ENCODE measurements around the gene MS4A15.
A peak's percentile ranks its signal among the peaks of the same experiment; 100 is the strongest.
"Not testable (repeated sequence)": the region's sequence is repeated elsewhere in the genome, so short reads cannot be mapped to it uniquely, and the experiment has no call there.

Gene MS4A15

DNA sequence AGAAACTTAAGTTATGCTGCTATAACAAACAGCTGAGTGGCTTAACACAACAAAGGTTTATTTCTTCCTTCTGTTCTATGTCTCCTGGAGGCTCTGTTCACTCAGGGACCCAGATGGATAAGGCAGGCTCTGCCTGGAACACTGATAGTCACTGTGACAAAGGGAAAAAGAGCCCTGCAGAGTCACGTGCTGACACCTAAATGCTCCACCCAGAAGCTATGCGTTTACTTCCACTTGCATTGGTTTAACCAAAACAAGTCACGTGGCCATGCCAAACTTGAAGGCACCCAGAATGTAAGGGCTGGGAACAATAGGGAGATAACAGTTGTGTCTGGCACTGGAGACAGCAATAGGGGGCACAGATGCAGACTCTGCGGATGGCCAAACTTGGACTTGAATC lies 3.4 kb upstream of the MS4A15 start:
- DNase-seq (ENCODE audit: low read depth in 4 of 4, low spot score in 1 of 4) = no peak

DNA sequence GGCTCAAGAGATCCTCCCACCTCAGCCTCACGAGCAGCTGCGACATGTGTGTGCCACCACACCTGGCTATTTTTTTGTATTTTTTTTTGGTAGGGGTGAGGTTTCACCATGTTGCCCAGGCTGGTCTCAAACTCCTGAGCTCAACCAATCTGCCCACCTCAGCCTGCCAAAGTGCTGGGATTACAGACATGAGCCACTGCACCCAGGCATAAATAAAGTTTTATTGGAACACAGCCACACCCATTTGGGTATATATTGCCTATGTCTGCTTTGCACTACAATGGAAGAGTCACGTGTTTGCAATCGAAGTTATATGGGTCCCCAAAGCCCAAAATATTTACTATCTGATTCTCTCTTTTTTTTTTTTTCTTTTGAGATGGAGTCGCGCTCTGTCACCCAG lies 1.8 kb upstream of the MS4A15 start:
- no peak for DNase-seq (ENCODE audit: low read depth in 4 of 4, low spot score in 1 of 4)

DNA sequence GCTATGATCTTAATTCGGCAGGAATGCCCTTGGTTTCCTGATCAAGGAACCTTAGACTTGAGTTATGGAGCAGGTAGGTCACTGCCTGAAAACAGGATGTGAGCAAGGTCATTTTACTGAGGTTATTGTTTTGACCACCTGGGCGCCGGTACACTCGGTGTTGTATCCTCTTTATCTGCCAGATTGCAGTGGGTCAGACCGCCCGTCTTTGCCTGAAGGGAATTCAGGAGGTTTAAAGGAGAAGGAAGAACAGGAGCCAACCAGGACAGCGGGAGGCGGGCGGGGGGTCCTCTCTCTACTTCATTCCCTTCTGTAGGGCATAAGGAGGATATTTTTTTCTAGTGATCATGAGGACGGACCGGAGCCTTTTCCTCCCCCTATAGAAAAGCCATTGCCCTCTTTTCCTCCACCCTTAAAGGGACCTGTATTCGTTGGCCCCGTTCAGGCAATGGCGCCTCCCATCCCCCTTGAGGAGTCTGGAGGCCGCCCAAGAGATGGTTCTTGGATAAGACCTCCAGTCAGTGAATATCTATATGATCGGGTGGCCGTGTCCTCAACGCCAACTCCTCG lies 649 bp downstream of the MS4A15 start:
- DNase-seq (ENCODE audit: low read depth in 4 of 4, low spot score in 1 of 4) = no peak

DNA sequence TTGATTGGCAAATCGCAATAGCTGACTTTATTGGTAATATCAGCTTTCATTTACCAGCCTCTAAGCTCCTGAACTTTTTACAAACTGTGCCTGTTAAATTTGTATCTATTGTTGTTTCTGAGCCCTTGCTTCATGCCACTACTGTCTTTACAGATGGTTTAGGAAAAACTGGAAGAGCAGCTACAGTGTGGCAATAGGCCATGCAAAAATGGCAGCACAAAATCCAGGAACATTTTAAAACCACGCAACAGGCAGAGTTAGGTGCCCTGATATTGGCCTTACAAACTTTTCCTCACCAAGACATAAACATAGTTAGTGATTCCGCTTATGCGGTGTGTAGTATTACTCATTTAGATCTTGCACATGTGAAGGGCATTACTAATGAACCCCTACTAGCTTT lies 2.0 kb downstream of the MS4A15 start:
- DNase-seq (ENCODE audit: low read depth in 4 of 4, low spot score in 1 of 4) = not testable (repeated sequence)

DNA sequence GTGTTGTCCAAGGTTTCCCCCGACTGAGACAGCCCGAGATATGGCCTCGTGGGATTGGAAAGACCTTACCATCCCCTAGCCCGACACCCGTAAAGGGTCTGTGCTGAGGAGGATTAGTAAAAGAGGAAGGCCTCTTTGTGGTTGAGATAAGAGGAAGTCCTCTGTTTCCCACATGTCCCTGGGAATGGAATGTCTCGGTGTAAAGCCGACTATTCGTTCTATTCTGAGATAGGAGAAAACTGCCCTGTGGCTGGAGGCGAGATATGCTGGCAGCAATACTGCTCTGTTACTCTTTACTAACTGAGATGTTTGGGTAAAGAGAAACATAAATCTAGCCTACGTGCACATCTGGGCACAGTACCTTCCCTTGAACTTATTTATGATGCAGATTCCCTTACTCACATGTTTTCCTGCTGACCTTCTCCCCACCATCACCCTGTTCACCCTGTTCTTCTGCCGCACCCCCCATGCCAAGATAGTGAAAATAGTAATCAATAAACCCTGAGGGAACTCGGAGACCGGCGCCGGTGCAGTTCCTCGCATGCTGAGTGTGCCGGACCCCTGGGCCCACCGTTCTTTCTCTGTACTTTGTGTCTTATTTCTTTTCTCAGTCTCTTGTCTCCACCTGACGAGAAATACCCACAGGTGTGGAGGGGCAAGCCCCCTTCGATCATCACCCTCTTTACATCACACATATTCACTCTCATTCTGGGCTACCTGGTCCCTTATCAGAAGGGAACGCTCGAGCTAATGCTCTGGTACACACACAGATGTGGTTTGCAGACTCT lies 3.0 kb downstream of the MS4A15 start:
- DNase-seq (ENCODE audit: low read depth in 4 of 4, low spot score in 1 of 4) = not testable (repeated sequence)

DNA sequence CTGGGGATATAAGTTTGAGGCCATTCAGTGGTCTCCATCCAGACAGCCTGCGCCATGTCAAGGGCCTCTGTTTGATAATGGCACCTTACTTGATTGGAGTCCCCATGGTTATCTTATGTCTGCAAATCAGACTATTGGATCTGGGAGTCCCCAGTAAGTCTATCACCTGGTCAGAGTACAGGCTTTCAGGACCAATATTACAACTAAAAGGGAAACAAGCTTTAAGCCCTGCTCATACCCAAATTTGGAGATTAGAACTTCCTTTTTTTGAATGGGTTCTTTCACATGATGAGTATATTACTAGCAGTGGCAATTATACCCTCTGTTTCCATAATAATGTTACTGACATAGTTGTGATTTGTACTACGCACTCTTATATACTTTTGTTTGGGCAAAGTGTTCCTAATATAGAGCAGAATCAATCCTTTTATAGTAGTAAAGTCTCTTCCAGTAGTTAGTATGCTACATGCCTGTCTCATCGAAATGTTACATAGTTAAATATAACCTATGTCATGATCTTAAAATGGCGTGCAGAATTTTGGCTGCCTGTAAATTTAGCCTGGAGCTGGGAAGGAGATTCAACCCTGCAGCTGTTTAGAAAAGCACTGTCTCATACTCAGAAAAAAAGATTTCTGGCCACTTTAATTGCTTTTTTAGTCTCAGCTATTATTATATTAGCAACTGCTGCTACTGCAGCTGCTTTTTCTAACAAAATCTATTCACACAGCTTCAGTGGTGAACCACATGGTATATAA lies 4.9 kb downstream of the MS4A15 start:
- no peak for DNase-seq (ENCODE audit: low read depth in 4 of 4, low spot score in 1 of 4)

DNA sequence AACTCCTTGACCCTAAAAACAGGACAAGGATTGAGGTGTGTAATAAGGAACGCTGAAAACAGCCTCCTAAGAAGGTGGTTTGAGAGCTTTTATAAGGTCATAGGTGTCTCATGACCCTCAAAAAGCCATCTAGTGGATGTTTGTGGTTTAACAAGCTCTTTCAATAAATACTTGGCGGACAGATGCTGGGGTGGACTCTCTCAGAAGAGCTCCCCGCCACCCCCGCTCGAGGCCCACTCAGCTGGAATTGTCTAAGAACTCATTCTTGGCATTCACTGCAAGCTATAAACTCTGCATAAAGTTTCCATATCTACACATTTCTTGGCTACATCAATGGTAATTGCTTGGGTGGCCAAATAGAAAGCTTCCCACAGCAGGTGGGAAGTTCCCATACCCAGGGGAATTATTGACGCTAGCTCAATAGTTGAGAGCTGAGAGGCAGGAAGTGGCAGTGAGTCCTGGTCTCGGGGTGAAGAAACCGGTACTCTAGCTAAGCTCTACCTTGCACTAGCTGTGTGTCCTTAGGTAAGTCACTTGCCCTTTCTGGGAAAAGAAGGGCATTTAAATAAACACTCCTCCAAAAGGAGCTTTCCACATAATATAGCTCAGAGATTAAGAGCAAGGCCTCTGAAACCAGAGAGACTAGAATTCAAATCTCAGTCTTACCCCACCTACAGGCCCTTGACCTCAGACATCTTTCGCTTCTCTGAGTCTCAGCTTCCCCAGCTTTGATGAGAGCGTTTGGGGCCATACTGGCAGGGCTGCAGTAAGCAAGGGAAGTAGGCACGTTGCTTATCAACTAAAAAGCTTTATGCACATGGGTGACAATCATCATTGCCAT lies 6.4 kb downstream of the MS4A15 start:
- no peak for DNase-seq (ENCODE audit: low read depth in 4 of 4, low spot score in 1 of 4)

DNA sequence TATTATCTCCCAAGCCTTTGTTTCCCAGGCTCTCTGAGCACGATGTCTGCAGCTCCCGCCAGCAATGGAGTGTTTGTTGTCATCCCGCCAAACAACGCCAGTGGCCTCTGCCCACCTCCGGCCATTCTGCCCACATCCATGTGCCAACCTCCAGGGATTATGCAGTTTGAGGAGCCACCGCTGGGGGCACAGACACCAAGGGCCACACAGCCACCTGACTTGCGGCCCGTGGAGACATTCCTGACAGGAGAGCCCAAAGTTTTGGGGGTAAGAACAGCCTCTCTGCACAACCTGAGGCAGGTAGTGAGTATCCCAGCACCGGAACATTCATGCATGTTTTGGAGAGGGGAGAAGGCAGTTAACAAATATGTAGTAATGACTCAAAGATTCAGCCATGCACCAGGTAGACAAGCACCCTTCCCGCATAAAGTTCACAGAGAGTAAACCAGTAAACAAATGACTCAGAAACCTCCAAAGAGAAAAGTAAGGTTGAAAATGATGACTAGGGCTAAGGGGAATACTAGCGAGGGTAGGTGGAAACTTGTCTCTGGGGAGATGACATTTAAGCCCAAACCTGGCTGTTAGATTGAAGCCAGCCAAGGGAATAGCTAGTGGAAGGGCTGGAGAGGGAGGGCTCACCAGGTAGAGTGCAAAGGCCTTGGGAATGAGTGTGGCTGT lies 7.2 kb downstream of the MS4A15 start:
- DNase-seq (ENCODE audit: low read depth in 4 of 4, low spot score in 1 of 4) = no peak

DNA sequence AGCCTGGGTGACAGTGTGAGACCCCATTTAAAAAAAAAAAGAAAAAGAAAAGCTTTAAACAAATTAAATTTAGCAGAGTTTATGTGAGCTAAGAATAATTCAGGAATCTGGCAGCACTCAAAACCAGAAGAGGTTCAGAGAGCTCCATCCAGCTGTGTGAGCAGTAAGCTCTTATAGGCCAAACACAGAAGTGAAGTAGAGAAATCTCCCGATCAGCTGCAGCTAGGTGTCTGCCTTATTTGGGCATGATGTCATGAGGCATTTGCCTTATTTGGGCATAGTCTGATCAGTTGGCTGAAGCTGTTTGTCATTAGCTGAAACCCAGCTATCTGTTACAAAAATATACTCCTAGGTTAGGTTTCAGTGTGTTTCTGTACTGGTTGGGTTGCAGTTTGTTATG lies 8.2 kb downstream of the MS4A15 start:
- DNase-seq (ENCODE audit: low read depth in 4 of 4, low spot score in 1 of 4) = no peak

DNA sequence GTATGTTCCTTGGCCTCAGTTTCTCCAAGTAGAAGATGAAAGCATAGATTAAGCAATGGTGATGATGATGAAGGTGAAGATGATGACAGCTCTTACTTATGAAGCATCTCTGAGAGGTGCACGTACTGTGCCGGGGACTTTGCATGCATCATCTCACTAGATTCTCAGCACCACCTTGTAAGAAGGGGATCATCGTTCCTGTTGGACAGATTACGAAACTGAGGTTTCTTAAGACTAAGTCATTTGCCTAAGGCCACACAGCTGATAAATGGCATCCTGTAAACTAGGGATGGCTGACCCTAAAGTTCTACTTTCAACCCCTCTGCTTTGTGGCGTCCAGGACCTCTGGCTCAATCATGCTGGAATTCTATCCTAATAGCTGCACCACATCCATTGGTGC lies 8.7 kb downstream of the MS4A15 start:
- DNase-seq (ENCODE audit: low read depth in 4 of 4, low spot score in 1 of 4) = no peak

DNA sequence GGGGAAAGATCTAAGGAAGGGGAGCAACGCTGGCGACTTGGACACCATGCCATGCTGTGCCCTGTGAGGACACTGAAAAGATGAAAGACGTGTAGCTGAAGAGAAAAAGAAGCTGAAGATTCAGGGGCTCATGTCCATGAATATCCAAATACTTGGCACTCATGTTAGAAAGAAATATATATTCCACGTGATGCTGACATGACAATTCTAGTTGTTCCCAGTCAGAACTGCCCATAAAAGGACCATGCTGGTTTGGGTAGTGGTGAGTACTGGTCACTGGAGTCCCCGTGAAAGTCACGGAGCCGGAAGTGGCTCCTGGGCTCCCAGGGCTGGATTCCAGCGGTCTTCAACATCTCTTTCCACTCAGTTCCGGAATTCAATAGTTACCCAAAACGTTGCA lies 9.9 kb downstream of the MS4A15 start:
- no peak for DNase-seq (ENCODE audit: low read depth in 4 of 4, low spot score in 1 of 4)

DNA sequence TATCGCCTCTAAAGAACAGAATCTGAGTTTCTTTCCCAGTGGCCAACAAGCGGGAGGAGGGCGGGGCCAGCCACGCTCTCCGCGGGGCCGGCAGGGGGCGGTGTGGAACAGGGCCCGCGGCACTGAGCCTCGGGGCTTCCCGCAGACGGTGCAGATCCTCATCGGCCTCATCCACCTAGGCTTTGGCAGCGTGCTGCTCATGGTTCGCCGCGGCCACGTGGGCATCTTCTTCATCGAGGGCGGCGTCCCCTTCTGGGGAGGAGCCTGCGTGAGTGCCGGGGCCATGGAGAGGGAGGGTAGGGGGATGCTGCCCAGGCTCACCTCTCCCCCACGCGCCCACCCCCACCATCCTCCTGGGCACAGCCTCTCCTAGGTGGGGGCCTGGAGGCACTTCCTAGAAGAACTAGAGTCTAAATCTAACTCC lies 10.7 kb downstream of the MS4A15 start:
- DNase-seq (ENCODE audit: low read depth in 4 of 4, low spot score in 1 of 4) = peak in 1 of 4 experiments; percentile 6

DNA sequence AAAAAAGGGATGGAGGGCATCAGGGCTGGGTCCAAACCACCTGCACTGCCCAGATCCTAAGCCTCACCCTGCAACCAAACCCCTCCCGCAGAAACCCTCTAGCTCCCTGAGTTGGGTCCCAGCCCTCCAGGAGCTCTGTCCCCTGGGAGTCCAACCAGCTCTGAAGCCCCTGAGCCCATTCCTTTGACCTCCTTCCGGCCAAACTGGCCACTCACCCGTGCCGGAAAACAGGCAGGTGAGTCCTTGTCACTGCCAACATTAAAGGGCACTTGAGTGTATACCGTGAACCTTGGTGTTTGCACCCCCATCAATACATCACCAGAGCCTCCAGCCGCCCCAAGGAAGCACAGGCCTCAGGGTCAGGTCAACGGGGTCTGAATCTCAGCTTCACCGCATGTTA lies 11.5 kb downstream of the MS4A15 start:
- no peak for DNase-seq (ENCODE audit: low read depth in 4 of 4, low spot score in 1 of 4)

DNA sequence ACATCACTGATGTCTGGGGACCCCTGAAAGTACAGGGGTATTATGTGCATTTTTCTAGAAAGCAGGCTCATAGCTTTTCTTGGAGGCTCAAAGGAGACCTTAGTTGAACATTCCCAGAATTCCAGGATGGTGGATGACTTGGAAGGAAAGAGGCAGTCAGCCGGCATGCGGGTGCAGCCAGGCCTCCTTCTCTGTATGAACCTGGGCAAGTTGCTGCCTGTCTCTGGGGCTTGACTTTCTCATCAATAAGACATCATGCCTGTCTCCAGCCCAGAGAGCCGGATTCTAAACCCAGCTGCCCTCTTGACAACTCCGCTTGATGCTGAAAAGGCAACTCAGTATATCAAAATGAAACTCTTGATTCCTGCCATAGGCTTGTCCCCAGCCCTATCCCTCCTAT lies 12.6 kb downstream of the MS4A15 start:
- no peak for DNase-seq (ENCODE audit: low read depth in 4 of 4, low spot score in 1 of 4)

DNA sequence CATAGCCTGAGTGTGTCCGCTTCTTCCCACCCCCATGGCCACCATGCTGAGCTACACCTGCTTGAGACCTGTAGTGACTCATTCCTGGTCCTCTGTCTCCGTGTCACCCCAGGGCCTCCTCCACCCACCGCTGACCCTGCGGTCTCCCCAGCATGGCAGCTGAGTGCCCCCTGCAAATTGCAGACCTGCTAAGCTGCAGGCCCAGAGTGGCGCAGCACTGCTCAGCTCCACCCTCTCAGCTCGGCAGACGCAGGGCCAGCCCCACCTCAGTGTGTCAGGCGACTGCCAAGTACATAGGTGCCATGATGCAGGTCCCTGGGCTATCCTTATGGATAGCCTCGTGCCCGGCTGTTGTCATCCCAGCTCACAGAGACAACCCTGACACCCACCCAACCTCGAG lies 13.1 kb downstream of the MS4A15 start:
- DNase-seq (ENCODE audit: low read depth in 4 of 4, low spot score in 1 of 4) = no peak

DNA sequence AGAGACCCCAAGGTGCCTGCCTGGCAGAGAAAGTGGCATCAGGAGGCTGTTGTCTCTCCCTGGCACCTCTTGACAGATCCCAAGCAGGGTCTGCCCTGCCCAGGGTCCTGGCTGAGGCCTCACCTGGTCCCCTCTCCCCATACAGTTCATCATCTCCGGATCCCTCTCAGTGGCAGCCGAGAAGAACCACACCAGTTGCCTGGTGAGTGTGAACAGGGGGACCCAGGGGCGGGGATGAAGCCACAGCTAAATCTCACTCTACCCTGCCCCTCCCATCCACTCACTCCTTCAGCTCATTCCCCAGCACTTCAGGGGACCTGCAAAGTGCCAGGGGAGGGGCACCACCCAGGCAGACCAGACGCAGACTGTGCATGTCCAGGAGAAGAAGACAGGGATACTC lies 14.5 kb downstream of the MS4A15 start:
- no peak for DNase-seq (ENCODE audit: low read depth in 4 of 4, low spot score in 1 of 4)

DNA sequence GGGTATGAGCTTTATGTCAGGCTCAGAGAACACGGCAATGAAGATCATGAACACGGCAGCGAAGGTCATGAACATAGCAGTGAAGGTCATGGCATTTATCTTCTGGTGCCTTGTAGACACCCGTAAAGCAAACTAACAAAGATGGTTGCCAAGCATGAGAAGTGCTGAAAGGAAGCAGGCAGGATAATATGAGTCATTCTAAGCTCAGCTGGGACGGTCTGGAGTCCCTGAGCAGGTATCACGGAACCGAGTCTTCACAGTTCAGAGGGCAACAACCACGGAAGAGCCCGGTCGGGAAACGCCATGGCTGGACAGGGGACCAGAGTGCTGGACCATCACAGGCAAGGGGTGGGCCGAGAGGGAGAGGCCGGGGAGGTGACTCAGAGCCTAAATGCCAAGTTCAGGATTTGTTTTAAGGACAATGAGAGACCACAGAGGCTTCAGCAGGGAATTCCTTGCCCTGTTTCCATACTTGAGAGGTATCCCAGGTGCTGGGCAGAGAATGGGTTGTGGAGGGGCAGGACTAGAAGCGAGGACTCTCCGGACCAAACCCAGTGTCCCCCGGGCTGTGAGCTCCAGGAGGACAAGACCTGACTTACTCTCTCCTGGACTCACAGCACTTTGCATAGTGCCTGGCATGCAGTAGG lies 15.3 kb downstream of the MS4A15 start:
- no peak for DNase-seq (ENCODE audit: low read depth in 4 of 4, low spot score in 1 of 4)

DNA sequence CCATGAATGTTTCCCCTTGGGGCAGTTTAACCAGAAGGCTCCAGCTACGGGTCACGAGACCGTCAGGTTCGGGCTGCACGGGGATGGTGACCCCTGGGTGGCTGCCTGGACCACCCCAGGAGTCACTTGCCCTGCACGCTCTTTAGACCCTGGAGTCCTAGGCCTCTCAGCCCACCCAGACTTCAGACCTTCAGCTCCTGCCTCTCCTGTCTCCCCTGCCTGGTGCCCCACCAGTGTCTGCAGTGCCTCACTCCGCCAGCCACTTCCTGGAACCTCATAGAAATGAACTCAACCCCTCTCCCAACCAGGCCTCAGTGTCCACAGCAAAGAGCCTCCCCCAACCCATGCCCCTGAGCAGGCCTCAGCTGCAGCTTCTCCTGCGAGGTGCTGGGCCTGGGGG lies 16.0 kb downstream of the MS4A15 start:
- DNase-seq (ENCODE audit: low read depth in 4 of 4, low spot score in 1 of 4) = no peak

DNA sequence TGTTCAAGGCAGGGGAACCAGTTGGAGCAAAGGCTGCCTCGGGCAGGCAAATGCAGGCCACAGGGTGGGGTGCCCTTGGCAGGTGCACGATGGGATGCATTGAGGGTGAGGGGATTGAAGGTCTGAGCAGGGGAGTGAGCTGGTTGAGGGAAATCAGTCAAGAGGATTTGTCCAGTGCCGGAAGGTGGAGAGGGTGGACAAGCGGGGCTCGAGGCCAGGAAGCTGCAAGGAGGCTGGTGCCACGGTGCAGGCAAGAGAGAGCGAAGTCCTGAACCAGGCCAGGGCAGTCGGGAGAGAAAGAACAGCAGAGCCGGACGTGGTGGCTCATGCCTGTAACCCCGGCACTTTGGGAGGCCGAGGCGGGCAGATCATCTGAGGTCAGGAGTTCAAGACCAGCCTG lies 18.1 kb downstream of the MS4A15 start:
- DNase-seq (ENCODE audit: low read depth in 4 of 4, low spot score in 1 of 4) = no peak

DNA sequence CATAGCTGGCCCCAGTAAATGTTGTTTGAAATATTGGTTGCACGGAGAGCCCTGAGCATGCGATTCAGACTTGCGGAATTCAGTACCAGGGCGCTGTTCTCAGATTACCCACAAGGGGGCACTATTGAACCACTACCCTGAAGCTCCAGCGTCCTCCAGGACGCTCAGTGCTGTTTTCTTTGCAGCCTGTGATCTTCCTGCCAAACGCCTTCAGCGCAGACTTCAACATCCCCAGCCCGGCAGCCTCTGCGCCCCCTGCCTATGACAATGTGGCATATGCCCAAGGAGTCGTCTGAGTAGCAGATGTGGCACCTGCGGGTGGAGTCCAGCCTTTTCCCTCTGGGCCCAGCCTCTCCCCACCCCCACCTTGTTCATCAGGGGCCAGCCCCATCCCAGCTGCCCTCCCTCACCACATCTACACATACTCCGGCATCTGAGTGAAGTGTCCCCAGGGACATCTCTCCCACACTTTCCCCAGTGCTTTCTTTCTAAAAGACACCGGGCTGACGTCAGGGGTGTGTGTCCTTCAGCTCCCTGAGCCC lies 18.8 kb downstream of the MS4A15 start:
- peak; percentile 59 to 77 (median 74) for DNase-seq (ENCODE audit: low read depth in 4 of 4, low spot score in 1 of 4)
